ENCODE data around the gene AKAP1.

GRCh38 chr17:57133486-57133885, 48.4 kb downstream of the AKAP1 start:
- no peak for TF ChIP-seq CTCF (IDR thresholded peaks at IDR 0.05)
- TF ChIP-seq ZFX (IDR thresholded peaks at IDR 0.05; ENCODE audit: borderline replicate concordance): no peak
